ENCODE data around the gene DNAJC7.

The DNAJC7 gene

GRCh38 chr17:42060231-42060630, 43.0 kb upstream of the DNAJC7 start:
- no peak for TF ChIP-seq ZBTB7A (IDR thresholded peaks at IDR 0.05; ENCODE audit: low read depth)
- no peak for TF ChIP-seq EGR1 (IDR thresholded peaks at IDR 0.05)

GRCh38 chr17:42059815-42060214, 42.6 kb upstream of the DNAJC7 start:
- TF ChIP-seq REST (IDR thresholded peaks at IDR 0.05; ENCODE audit: low read depth) = no peak

GRCh38 chr17:42058063-42058462, 40.8 kb upstream of the DNAJC7 start:
- TF ChIP-seq CREB1 (IDR thresholded peaks at IDR 0.05; ENCODE audit: low read depth) (no peak), TAF1 (IDR thresholded peaks at IDR 0.05; ENCODE audit: low read depth) (no peak), REST (IDR thresholded peaks at IDR 0.05; ENCODE audit: low read depth) (no peak), CEBPB (IDR thresholded peaks at IDR 0.05) (no peak), USF1 (IDR thresholded peaks at IDR 0.05) (no peak), TCF12 (IDR thresholded peaks at IDR 0.05; ENCODE audit: low read depth) (no peak), TEAD4 (IDR thresholded peaks at IDR 0.05) (no peak), NFIC (IDR thresholded peaks at IDR 0.05) (no peak), FOXM1 (IDR thresholded peaks at IDR 0.05; ENCODE audit: borderline replicate concordance, low read depth) (no peak), EGR1 (IDR thresholded peaks at IDR 0.05) (no peak), MAX (IDR thresholded peaks at IDR 0.05) (no peak), RAD21 (IDR thresholded peaks at IDR 0.05; ENCODE audit: low read depth) (no peak)

GRCh38 chr17:42056635-42057034, 39.4 kb upstream of the DNAJC7 start:
- no peak for TF ChIP-seq REST (IDR thresholded peaks at IDR 0.05; ENCODE audit: low read depth)
- TF ChIP-seq RAD21 (IDR thresholded peaks at IDR 0.05; ENCODE audit: low read depth) = no peak
- no peak for TF ChIP-seq TAF1 (IDR thresholded peaks at IDR 0.05; ENCODE audit: low read depth)
- TF ChIP-seq CREB1 (IDR thresholded peaks at IDR 0.05; ENCODE audit: low read depth) = no peak
- TF ChIP-seq TEAD4 (IDR thresholded peaks at IDR 0.05) = no peak
- TF ChIP-seq USF1 (IDR thresholded peaks at IDR 0.05) = no peak
- no peak for TF ChIP-seq ZBTB7A (IDR thresholded peaks at IDR 0.05; ENCODE audit: low read depth)
- TF ChIP-seq YY1 (IDR thresholded peaks at IDR 0.05; ENCODE audit: low read depth) = no peak
- no peak for TF ChIP-seq EGR1 (IDR thresholded peaks at IDR 0.05)
- no peak for TF ChIP-seq MAX (IDR thresholded peaks at IDR 0.05)
- TF ChIP-seq EP300 (IDR thresholded peaks at IDR 0.05; ENCODE audit: borderline replicate concordance) = no peak
- no peak for TF ChIP-seq NFIC (IDR thresholded peaks at IDR 0.05)
- no peak for TF ChIP-seq FOXM1 (IDR thresholded peaks at IDR 0.05; ENCODE audit: borderline replicate concordance, low read depth)

- TF ChIP-seq CREB1 (IDR thresholded peaks at IDR 0.05; ENCODE audit: low read depth) (no peak), TCF12 (IDR thresholded peaks at IDR 0.05; ENCODE audit: low read depth) (no peak), YY1 (IDR thresholded peaks at IDR 0.05; ENCODE audit: low read depth) (no peak), EP300 (IDR thresholded peaks at IDR 0.05; ENCODE audit: borderline replicate concordance) (no peak), ZBTB7A (IDR thresholded peaks at IDR 0.05; ENCODE audit: low read depth) (no peak), NFIC (IDR thresholded peaks at IDR 0.05) (no peak), TAF1 (IDR thresholded peaks at IDR 0.05; ENCODE audit: low read depth) (no peak), EGR1 (IDR thresholded peaks at IDR 0.05) (no peak), MAX (IDR thresholded peaks at IDR 0.05) (no peak), CEBPB (IDR thresholded peaks at IDR 0.05) (no peak), TEAD4 (IDR thresholded peaks at IDR 0.05) (no peak), RAD21 (IDR thresholded peaks at IDR 0.05; ENCODE audit: low read depth) (no peak)
Observed at GRCh38 chr17:42055496-42055895, 38.3 kb upstream of the DNAJC7 start.

Data from Ishikawa (cell line).